ENCODE data around the gene MYNN.

The MYNN gene

GRCh38 chr3:169774186-169774585, 990 bp downstream of the MYNN start:
- H2AFZ ChIP-seq (ENCODE audit: low read length): no peak overlapping the region
- DNase-seq (ENCODE audit: low spot score): no peak
- peaks cover 2 to 6% of the 10 kb centered on the region in 2 donors for H3K4me1 ChIP-seq (ENCODE audit: control insufficient read depth in 2 of 2, insufficient read depth in 1 of 2, low read depth in 1 of 2, low read length in 2 of 2)
- no peak overlapping the region for H2BK12ac ChIP-seq (ENCODE audit: low read length)
- peak overlapping the region in 1 of 2 donors; percentile 83 for H3K4me3 ChIP-seq (ENCODE audit: low read length in 2 of 2)
- H3K36me3 ChIP-seq (replicated peaks in 1 of 2; ENCODE audit: control insufficient read depth in 2 of 2, insufficient read depth in 2 of 2, low read length in 2 of 2): peaks cover 13 to 50% of the 10 kb centered on the region in 2 donors
- H3K4me2 ChIP-seq (ENCODE audit: insufficient read depth, low read length, poor library complexity, severe bottlenecking): no peak overlapping the region
- no CpG with 5 or more reads among the region's 5 CpGs for WGBS, 2 donors (ENCODE audit: extremely low coverage in 2 of 2, insufficient read length in 2 of 2, insufficient replicate concordance in 1 of 2)
- no peak overlapping the region for H4K91ac ChIP-seq (ENCODE audit: low read depth, low read length, poor library complexity)
- H2AK5ac ChIP-seq (ENCODE audit: low read depth, low read length): no peak overlapping the region
- no peaks in the 10 kb centered on the region for H3K9me3 ChIP-seq (replicated peaks in 1 of 2; ENCODE audit: control insufficient read depth in 2 of 2, insufficient read depth in 1 of 2, low read depth in 1 of 2, low read length in 2 of 2)
- no peak overlapping the region for H2BK15ac ChIP-seq (ENCODE audit: low read length)
- no peaks in the 10 kb centered on the region for H3K27me3 ChIP-seq (ENCODE audit: control insufficient read depth in 3 of 3, insufficient read depth in 3 of 3, low read depth in 1 of 3, low read length in 3 of 3)
- no peak overlapping the region for H3K23ac ChIP-seq (ENCODE audit: low read depth, low read length, poor library complexity)
- no peak overlapping the region for H3K9ac ChIP-seq (ENCODE audit: low read depth, low read length, poor library complexity)
- H3K4ac ChIP-seq (ENCODE audit: low read length): no peak overlapping the region
- no peak overlapping the region for H4K8ac ChIP-seq (ENCODE audit: low read depth, low read length)
- no peak overlapping the region for H2BK120ac ChIP-seq (ENCODE audit: low read depth, low read length)
- H3K27ac ChIP-seq (replicated peaks; ENCODE audit: low read length): no peak overlapping the region
- peaks cover 5% of the 10 kb centered on the region for H3K79me1 ChIP-seq (ENCODE audit: low read depth, low read length)
- H2BK5ac ChIP-seq (ENCODE audit: low read length): no peak overlapping the region
- H3K18ac ChIP-seq (ENCODE audit: low read length): no peak overlapping the region
- H3K14ac ChIP-seq (ENCODE audit: low read length): no peak overlapping the region

DNA sequence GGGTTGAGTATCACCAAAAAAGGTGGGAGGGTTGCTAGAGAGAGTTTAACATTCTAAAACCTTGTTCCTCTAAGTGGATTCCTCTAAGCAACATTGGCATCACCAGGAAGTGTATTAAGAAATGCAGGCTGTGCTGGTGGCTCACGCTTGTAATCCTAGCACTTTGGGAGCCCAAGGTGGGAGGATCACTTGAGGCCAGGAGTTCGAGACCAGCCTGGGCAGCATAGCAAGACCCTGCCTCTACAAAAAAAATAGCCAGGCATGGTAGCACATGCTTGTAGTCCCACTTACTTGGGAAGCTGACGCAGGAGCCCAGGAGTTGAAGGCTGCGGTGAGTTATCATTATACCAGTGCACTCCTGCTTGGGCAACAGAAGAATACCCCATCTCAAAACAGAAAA, 4.6 kb downstream of the MYNN start:
- H3K18ac ChIP-seq (ENCODE audit: low read length): no peak overlapping the region
- peaks cover 5% of the 10 kb centered on the region for H3K79me1 ChIP-seq (ENCODE audit: low read depth, low read length)
- no peak overlapping the region for H3K23ac ChIP-seq (ENCODE audit: low read depth, low read length, poor library complexity)
- H3K9me3 ChIP-seq (replicated peaks in 1 of 2; ENCODE audit: control insufficient read depth in 2 of 2, insufficient read depth in 1 of 2, low read depth in 1 of 2, low read length in 2 of 2): no peaks in the 10 kb centered on the region
- H4K91ac ChIP-seq (ENCODE audit: low read depth, low read length, poor library complexity): no peak overlapping the region
- no peak overlapping the region for H3K4me2 ChIP-seq (ENCODE audit: insufficient read depth, low read length, poor library complexity, severe bottlenecking)
- H3K4me1 ChIP-seq (ENCODE audit: control insufficient read depth in 2 of 2, insufficient read depth in 1 of 2, low read depth in 1 of 2, low read length in 2 of 2): peaks cover 2 to 6% of the 10 kb centered on the region in 2 donors
- no peak overlapping the region for H3K9ac ChIP-seq (ENCODE audit: low read depth, low read length, poor library complexity)
- H3K27ac ChIP-seq (replicated peaks; ENCODE audit: low read length): no peak overlapping the region
- H2AK5ac ChIP-seq (ENCODE audit: low read depth, low read length): no peak overlapping the region
- no peak overlapping the region for H4K8ac ChIP-seq (ENCODE audit: low read depth, low read length)
- no peak overlapping the region for H2BK120ac ChIP-seq (ENCODE audit: low read depth, low read length)
- H3K36me3 ChIP-seq (replicated peaks in 1 of 2; ENCODE audit: control insufficient read depth in 2 of 2, insufficient read depth in 2 of 2, low read length in 2 of 2): peaks cover 27 to 85% of the 10 kb centered on the region in 2 donors
- H3K4me3 ChIP-seq (ENCODE audit: low read length in 2 of 2): no peak overlapping the region
- H3K14ac ChIP-seq (ENCODE audit: low read length): no peak overlapping the region
- H3K4ac ChIP-seq (ENCODE audit: low read length): no peak overlapping the region
- H2BK5ac ChIP-seq (ENCODE audit: low read length): no peak overlapping the region
- WGBS, 2 donors (ENCODE audit: extremely low coverage in 2 of 2, insufficient read length in 2 of 2, insufficient replicate concordance in 1 of 2): no CpG with 5 or more reads among the region's 4 CpGs
- no peak overlapping the region for H2AFZ ChIP-seq (ENCODE audit: low read length)
- DNase-seq (ENCODE audit: low spot score): no peak
- H2BK12ac ChIP-seq (ENCODE audit: low read length): no peak overlapping the region
- H3K27me3 ChIP-seq (ENCODE audit: control insufficient read depth in 3 of 3, insufficient read depth in 3 of 3, low read depth in 1 of 3, low read length in 3 of 3): no peaks in the 10 kb centered on the region
- H2BK15ac ChIP-seq (ENCODE audit: low read length): no peak overlapping the region

DNA sequence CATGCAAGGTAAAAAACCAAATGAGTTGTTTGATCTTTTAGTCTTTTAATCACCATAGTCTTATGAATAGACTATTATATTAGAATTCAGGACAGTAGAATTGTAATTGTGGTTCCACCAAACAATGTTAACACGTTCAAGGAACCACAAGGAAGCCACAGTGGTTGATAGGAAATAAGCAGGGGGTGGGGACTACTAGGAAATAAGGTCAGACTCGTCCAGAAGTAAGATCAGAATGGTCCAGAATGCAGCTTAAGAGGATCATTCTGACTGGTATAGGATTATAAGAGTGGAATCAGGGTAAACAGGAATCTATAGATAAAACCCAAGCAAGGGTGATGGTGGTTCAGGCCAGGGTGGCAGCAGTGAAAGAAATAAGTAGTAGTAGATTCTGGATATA, 7.5 kb downstream of the MYNN start:
- no peak overlapping the region for H4K91ac ChIP-seq (ENCODE audit: low read depth, low read length, poor library complexity)
- H2BK5ac ChIP-seq (ENCODE audit: low read length): no peak overlapping the region
- H3K9me3 ChIP-seq (replicated peaks in 1 of 2; ENCODE audit: control insufficient read depth in 2 of 2, insufficient read depth in 1 of 2, low read depth in 1 of 2, low read length in 2 of 2): no peaks in the 10 kb centered on the region
- H3K23ac ChIP-seq (ENCODE audit: low read depth, low read length, poor library complexity): no peak overlapping the region
- H3K4me1 ChIP-seq (ENCODE audit: control insufficient read depth in 2 of 2, insufficient read depth in 1 of 2, low read depth in 1 of 2, low read length in 2 of 2): no peaks in the 10 kb centered on the region
- no peak overlapping the region for H3K18ac ChIP-seq (ENCODE audit: low read length)
- H4K8ac ChIP-seq (ENCODE audit: low read depth, low read length): no peak overlapping the region
- no peak overlapping the region for H3K14ac ChIP-seq (ENCODE audit: low read length)
- no peak overlapping the region for H3K4ac ChIP-seq (ENCODE audit: low read length)
- peaks cover 2% of the 10 kb centered on the region for H3K79me1 ChIP-seq (ENCODE audit: low read depth, low read length)
- no CpG with 5 or more reads among the region's 2 CpGs for WGBS, 2 donors (ENCODE audit: extremely low coverage in 2 of 2, insufficient read length in 2 of 2, insufficient replicate concordance in 1 of 2)
- H3K27ac ChIP-seq (replicated peaks; ENCODE audit: low read length): no peak overlapping the region
- H2BK15ac ChIP-seq (ENCODE audit: low read length): no peak overlapping the region
- H3K4me3 ChIP-seq (ENCODE audit: low read length in 2 of 2): no peak overlapping the region
- H2AFZ ChIP-seq (ENCODE audit: low read length): no peak overlapping the region
- H3K36me3 ChIP-seq (replicated peaks in 1 of 2; ENCODE audit: control insufficient read depth in 2 of 2, insufficient read depth in 2 of 2, low read length in 2 of 2): peaks cover 23 to 97% of the 10 kb centered on the region in 2 donors
- no peak overlapping the region for H2AK5ac ChIP-seq (ENCODE audit: low read depth, low read length)
- H2BK12ac ChIP-seq (ENCODE audit: low read length): no peak overlapping the region
- H3K9ac ChIP-seq (ENCODE audit: low read depth, low read length, poor library complexity): no peak overlapping the region
- no peaks in the 10 kb centered on the region for H3K27me3 ChIP-seq (ENCODE audit: control insufficient read depth in 3 of 3, insufficient read depth in 3 of 3, low read depth in 1 of 3, low read length in 3 of 3)
- DNase-seq (ENCODE audit: low spot score): no peak
- H3K4me2 ChIP-seq (ENCODE audit: insufficient read depth, low read length, poor library complexity, severe bottlenecking): no peak overlapping the region
- H2BK120ac ChIP-seq (ENCODE audit: low read depth, low read length): no peak overlapping the region

DNA sequence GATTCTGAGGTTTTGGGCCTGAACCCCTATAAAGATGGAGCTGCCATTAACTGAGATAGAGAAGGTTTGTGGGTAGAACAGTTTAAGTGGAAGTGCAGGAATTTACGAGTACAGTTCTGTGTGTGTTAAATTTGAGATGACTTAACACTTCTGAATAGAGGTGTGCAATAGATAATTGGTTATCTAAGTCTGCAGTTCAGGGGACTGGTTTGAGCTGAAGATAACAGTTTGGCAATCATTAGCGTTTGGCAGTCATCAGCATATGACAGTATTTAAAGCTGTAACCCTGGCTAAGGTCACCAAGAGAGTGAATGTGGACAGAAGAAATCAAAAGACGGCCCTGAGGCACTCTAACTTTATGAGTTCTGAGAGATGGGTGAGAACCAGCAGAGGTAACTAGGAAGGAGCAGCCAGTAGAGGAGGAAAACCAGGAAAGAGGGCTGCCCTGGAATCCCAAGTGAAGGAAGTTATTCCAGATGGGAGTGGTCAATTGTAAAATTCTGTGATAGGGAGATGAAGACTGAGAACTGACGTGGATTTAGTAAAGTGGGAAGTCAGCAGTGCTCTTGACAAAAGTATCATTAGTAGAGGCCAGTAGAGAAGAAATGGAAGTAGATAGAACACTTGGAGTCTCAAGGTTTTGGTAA, 8.1 kb downstream of the MYNN start:
- no peak overlapping the region for H2BK120ac ChIP-seq (ENCODE audit: low read depth, low read length)
- no peak overlapping the region for H4K8ac ChIP-seq (ENCODE audit: low read depth, low read length)
- H3K9ac ChIP-seq (ENCODE audit: low read depth, low read length, poor library complexity): no peak overlapping the region
- no peak overlapping the region for H2BK5ac ChIP-seq (ENCODE audit: low read length)
- no peak overlapping the region for H2AK5ac ChIP-seq (ENCODE audit: low read depth, low read length)
- no peak overlapping the region for H3K14ac ChIP-seq (ENCODE audit: low read length)
- H3K4me2 ChIP-seq (ENCODE audit: insufficient read depth, low read length, poor library complexity, severe bottlenecking): no peak overlapping the region
- DNase-seq (ENCODE audit: low spot score): no peak
- no peak overlapping the region for H3K18ac ChIP-seq (ENCODE audit: low read length)
- no peak overlapping the region for H4K91ac ChIP-seq (ENCODE audit: low read depth, low read length, poor library complexity)
- no peak overlapping the region for H3K4me3 ChIP-seq (ENCODE audit: low read length in 2 of 2)
- H2BK15ac ChIP-seq (ENCODE audit: low read length): no peak overlapping the region
- H3K27ac ChIP-seq (replicated peaks; ENCODE audit: low read length): no peak overlapping the region
- H3K23ac ChIP-seq (ENCODE audit: low read depth, low read length, poor library complexity): no peak overlapping the region
- no peaks in the 10 kb centered on the region for H3K4me1 ChIP-seq (ENCODE audit: control insufficient read depth in 2 of 2, insufficient read depth in 1 of 2, low read depth in 1 of 2, low read length in 2 of 2)
- H3K9me3 ChIP-seq (replicated peaks in 1 of 2; ENCODE audit: control insufficient read depth in 2 of 2, insufficient read depth in 1 of 2, low read depth in 1 of 2, low read length in 2 of 2): no peaks in the 10 kb centered on the region
- H3K4ac ChIP-seq (ENCODE audit: low read length): no peak overlapping the region
- no peak overlapping the region for H2AFZ ChIP-seq (ENCODE audit: low read length)
- peaks cover 2% of the 10 kb centered on the region for H3K79me1 ChIP-seq (ENCODE audit: low read depth, low read length)
- peaks cover 24 to 97% of the 10 kb centered on the region in 2 donors for H3K36me3 ChIP-seq (replicated peaks in 1 of 2; ENCODE audit: control insufficient read depth in 2 of 2, insufficient read depth in 2 of 2, low read length in 2 of 2)
- no CpG with 5 or more reads among the region's 4 CpGs for whole genome bisulfite sequencing, 2 donors (ENCODE audit: extremely low coverage in 2 of 2, insufficient read length in 2 of 2, insufficient replicate concordance in 1 of 2)
- no peaks in the 10 kb centered on the region for H3K27me3 ChIP-seq (ENCODE audit: control insufficient read depth in 3 of 3, insufficient read depth in 3 of 3, low read depth in 1 of 3, low read length in 3 of 3)
- H2BK12ac ChIP-seq (ENCODE audit: low read length): no peak overlapping the region

Data from neuronal stem cell (in vitro differentiated cells).